CD4-positive, alpha-beta T cell treated with Interleukin-6 at 100 ng/mL for 8 hours (primary cell): ENCODE results near the gene SERTAD4.
"Not testable (repeated sequence)": the region's sequence is repeated elsewhere in the genome, so short reads cannot be mapped to it uniquely, and the experiment has no call there.

Experiments used
- DNase-seq: peaks from one replicate; pipeline ENCODE4 v3.0.0-alpha.2; 2020; ENCODE audit warnings: mixed read lengths, low spot score

The SERTAD4 gene

DNA sequence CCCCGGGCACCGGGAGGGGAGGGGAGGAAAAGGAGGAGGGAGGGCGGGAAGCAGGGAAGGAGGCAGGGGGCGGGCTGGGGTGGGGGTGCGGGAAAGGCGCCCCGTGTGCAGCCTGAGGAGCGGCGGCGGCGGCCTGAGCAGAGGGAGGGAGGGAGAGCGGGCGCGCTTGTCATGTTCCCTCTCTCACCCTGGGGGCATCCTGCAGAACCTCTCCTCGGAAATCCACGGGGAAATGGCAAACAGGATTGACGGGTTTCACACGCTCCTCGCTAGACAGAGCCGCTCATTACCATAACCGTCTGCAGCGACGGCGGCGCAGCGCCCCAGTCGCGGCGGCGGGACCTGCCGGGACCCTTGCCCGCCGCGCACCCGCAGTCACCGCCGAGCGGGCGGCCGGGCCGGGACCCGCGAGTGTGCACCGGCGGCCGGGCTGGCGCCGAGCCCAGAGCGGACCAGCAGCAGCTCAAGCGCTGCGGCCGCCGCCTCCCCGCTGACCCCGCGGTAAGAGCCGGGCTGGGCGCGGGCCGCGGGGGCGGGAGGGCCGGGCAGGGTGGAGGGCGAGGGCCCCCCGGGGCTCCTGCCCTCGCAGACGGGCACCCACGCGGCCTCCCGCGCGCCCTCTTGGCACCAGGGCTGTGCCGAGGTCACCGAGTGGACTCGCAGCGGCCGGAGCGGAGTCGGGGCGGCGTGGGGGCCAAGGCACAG, at the start of gene SERTAD4:
TSS of gene SERTAD4 (plus strand) at position 286 of the 705 bp plus-strand sequence. CDS start 5,165 bp downstream, outside the sequence.
- DNase-seq: no peak

DNA sequence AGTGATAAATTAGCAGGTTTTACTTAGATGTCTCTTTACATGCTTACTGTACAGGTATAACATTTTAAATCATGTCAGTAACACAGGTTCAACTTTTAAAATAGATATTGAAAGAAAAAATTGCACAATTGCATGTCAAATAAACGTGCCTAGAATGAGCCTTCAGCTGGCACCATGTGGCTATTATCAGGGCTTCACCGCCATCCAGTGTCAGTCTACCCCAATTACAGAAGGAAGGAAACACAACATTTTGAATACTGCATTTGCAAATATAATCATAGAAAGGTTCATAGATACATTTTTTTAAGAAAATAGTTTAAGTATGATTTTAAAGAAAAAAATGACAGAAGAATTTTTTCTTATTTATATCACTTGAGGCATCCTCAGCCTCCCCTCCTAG, 47.5 kb upstream of the SERTAD4 start:
- no peak for DNase-seq

DNA sequence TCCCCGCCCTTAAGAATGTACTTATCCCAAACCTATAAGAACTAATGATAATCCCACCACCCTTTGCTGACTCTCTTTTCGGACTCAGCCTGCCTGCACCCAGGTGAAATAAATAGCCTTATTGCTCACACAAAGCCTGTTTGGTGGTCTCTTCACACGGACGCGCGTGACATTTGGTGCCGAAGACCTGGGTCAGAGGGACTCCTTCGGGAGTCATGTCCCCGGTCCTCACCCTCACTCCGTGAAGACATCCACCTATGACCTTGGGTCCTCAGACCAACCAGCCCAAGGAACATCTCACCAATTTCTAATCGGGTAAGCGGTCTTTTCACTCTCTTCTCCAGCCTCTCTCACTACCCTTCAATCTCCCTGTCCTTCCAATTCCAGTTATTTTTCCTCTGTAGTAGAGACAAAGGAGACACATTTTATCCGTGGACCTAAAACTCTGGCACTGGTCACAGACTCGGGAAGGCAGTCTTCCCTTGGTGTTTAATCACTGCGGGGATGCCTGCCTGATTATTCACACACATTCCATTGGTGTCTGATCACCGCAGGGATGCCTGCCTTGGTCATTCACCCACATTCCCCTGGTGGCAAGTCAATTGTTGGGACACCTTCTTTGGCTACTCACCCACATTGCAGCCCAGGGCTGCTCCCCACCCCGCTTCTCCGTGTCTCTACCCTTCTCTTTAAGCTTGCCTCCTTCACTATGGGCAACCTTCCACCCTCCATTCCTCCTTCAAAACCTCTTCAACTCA, 44.6 kb upstream of the SERTAD4 start:
- not testable (repeated sequence) for DNase-seq

DNA sequence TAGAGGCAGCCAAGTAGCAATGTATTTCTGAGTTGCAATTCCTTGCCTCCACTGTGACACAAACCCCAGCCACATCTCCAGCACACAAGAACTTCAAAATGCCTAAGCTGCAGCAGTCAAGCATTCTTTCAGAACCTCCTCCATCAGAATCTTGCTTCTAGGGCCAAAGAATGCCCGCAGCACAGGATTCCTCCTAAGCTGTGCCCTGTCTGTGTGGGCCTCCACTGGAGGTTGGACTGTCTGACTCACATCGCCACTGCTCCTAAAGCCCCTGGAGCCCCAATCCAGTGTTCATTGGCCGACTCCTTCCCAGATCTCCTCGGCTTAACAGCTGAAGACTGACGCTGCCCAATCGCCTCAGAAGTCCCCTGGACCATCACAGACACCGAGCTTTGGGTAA, 43.2 kb upstream of the SERTAD4 start:
- no peak for DNase-seq

DNA sequence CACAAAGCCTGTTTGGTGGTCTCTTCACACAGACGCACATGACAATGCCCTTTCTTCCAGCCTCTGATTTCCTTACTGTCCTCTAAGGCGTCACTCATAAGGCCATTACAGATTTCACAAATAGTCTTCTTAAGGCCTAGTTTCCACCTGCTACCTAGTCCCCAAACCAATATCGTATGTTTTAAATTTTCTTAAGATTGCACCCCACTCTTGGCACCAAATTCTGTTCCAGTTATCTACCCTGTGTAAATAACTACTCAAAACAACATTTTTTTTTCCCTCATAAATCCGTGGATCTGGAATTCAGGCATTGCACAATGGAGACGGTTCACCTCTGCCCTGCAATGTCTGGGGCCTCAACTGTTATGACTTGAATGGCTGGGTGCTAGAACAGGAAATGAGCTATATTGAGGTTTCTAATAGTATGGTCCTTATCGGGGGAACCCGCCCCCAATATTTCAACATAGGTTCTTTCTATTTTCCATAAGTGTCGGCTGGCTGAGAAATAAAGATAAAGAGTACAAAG, 36.9 kb upstream of the SERTAD4 start:
- no peak for DNase-seq

DNA sequence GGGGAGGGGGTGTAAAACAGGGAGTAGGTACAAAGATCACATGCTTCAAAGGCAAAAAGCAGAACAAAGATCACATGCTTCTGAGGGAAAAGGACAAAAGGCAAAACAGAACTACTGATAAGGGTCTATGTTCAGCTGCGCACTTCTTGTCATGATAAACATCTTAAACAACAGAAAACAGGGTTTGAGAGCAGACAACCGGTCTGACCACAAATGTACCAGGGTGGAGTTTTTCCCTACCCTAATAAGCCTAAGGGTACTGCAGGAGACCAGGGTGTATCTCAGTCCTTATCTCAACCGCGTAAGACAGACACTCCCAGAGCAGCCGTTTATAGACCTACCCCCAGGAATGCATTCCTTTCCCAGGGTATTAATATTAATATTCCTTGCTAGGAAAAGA, 36.3 kb upstream of the SERTAD4 start:
- not testable (repeated sequence) for DNase-seq

- no peak for DNase-seq
Measured at GRCh38 chr1:210198840-210199239, 33.8 kb upstream of the SERTAD4 start.

GRCh38 chr1:210200124-210200736, 32.4 kb upstream of the SERTAD4 start:
- DNase-seq: no peak

- DNase-seq: no peak
Measured at GRCh38 chr1:210201681-210202080, 30.9 kb upstream of the SERTAD4 start.

DNA sequence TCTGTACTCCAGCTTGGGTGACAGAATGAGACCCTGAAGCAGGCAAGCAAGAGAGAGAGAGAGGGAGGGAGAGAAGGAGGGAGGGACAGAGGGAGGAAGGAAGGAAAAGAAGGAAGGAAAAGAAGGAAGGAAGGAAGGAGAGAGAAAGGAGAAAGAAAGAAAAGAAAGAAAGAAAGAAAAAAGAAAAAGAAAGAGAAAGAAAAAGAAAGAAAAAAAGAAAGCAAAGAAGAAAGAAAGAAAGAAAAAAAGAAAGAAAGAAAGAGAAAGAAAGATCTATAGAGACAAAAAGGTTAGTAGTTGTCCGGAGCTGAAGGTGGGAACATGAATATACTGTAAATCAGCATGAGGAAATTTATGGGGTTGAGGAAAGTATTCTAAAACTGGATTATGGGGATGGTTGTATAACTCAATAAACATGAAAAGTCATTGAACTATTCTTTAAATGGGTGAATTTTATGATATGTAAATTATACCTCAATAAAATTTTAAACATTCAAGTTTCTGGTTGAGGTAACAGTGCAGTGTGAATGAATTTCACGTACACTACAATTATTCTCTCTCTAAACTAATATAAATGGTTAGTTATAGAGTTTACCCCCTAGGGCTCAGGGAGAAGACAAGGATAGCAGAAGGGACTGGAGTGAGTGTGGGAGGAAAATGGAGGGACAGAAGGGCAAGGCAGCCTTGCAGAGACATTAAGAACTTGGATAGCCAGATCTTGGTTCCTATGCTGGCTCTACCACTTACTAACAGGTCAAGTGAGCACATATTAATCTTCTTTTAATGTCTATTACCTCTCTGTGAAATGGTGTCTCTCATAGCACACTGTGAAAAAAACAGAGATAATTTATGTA, 24.8 kb upstream of the SERTAD4 start:
- DNase-seq: no peak

- DNase-seq: no peak
Measured at GRCh38 chr1:210213335-210213734, 19.3 kb upstream of the SERTAD4 start.

GRCh38 chr1:210214573-210215409, 17.8 kb upstream of the SERTAD4 start:
- no peak for DNase-seq

DNA sequence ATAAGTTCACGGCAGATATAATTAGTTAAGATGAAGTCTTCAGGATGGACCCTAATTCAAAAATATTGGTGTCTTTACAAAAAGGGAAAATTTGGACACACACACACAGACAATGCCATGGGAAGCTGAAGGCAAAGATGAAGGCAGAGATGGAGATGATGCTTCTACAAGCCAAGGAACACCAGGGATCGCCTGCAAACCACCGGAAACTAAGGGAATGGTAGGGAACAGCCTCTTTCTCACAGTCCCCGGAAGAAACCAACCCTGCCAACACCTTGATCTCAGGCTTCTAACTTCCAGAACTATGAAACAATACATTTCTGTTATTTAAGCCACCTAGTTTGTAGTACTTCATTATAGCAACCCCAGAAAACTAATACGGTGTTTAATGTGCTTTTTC, 15.1 kb upstream of the SERTAD4 start:
- no peak for DNase-seq

DNA sequence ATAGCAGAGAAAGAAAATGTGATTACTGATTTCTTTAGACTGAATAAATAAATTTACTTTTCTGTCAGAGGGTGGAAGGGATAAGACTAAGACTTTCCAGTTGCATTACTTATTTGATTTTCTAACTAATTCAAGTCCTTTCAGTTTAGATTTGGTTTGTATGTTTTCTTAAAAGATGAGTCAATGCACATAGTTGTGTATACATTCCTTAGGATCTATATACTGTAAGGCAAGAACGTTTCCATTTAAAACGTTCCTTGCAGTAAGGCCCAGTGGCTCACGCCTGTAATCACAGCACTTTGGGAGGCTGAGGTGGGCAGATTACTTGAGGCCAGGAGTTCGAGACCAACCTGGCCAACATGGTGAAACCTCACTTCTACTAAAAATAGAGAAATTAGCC, 14.5 kb upstream of the SERTAD4 start:
- DNase-seq: no peak

- no peak for DNase-seq
Measured at GRCh38 chr1:210222340-210223006, 10.1 kb upstream of the SERTAD4 start.

DNA sequence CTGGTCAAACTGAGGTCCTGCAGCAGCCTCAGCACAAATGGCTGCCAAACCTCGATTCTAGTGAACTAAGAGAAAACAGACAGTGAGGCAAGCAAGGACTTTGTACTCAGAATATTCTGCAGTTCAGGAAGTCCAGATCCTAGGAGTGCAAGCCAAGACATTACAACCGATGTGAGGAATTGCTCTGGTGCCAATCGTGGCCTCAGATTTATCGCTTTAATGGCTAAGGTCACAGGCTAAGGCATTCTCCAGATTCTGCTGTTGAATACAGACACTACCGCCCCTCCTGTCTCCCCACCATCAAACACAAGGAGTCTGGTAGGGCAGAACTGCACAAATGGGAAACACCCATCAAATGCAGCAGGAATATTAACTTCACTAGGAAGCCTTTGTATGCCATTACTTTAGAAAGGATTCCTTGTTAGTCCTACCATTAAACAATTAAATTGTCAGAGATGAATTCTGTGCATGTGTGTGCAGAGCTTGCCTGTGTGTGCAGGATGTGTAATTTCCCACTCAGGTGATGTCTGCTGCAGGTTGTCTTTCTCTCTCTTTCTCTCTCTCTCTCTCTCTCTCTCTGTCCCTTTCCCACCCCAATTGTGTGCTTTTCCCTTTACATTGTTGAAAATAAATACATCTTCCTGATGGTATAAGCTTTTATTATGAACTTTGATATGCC, 9.2 kb upstream of the SERTAD4 start:
- DNase-seq: no peak

DNA sequence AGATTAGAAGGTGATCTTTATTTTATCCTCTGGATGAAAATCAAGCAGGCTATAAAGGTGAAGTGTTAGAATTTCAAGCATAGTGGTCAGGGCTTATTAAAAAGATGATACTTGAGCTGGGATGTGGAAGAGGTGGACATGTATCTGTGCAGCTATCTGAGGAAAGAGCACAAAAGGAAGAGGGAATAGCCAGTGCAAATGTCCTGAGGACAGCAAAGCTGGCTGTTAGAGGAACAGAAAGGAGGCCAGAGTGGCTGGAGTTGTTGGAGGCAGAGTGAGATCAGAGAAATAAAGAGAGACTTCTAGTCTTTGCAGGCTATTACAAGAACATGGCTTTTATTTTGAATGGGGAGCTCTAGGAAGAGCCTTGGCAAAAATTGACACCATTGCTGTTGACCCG, 4.4 kb upstream of the SERTAD4 start:
- DNase-seq: no peak

DNA sequence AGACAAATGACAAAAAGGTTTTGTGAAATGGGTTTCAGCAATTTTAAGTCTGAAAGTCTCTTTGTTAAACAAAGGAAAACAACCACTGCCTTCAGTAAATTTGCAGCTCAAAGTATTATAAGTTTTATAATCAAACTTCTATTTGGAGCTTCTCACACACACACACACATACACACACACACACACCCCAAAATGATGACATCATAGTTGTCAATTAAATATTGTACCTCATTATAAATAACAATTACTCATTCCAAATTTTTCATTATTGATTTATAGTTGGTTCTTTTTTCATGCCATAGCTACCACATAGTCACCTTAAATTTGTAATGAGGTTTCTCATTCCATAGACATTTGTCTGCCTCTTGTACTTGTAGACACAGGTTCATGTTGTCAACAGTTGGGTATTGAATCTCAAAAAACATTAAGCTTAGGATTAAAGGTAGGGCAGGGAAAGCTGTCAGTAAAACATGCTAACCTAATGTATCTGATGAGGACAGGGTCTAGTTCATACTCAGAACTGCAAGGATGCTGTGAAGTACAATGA, 2.4 kb upstream of the SERTAD4 start:
- DNase-seq: no peak

DNA sequence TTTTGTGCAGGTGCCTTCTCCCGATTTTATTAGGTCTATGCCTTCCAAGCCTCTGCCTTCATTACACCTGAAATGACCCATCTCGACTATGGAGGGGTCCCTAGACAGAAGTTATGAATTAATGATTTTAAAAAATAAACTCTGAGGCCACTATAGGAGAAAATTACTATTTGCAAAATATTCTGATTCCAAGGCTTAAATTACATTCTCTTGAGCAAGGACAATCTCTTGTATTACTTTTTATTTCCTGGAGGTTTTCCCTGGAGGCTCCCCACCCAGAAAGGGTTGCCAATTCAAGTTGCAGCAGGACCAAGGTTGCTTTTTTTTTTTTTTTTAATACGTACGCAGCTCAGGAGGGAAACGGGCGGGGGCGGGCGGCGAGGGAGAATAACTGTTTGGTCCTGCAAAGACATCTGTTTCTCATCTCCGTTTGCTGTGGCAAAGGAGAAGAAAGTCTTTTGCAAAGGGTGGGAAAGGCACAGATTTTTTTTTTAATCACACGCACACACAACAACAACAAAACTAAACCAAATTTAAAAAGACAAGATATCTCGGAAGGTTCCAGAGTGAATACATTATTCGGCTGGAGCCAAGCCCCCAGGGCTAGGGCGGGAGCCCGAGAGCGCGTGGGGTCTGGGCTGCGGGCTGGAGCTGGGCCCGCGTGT, 618 bp upstream of the SERTAD4 start:
- no peak for DNase-seq
